Erythroblast (primary cell): ENCODE data around the gene GSTK1.

Experiments used
- GATA1 ChIP-seq: IDR thresholded peaks from 2 replicates; pipeline ENCODE4 v1.6.1; 2011; ENCODE audit warnings: low read depth, mild to moderate bottlenecking, control low read depth, low read length, moderate library complexity
- POLR2A ChIP-seq: IDR thresholded peaks from 2 replicates; pipeline ENCODE4 v1.6.1; 2011; ENCODE audit warnings: mild to moderate bottlenecking, low read length

- TF ChIP-seq POLR2A (no peak), GATA1 (no peak)
Observed at GRCh38 chr7:143300959-143301935, 38.0 kb downstream of the GSTK1 start.
